HCT116 (cell line): ENCODE results near the gene WDR45B. TPM values are rescaled to one million over a fixed set of nuclear protein-coding genes. Genes with fewer than 3 reads are reported as not detected.

Source experiments
- ATAC-seq: fragments of 200-7000 bp; cut with Tn5 transposase; 2 replicates; pipeline ENCODE4 v1.9.1; 2020; ENCODE audit warnings: mild to moderate bottlenecking, moderate library complexity
- BruUV-seq: library from RNA; stranded (reverse); fragments of 400-500 nt; replicated peaks from 2 replicates; lab custom pipeline; 2021; lab: Mats Ljungman, UMichigan
- CTCF ChIA-PET: fragments of 300-600 bp; sonication (Branson Sonifier 250); formaldehyde crosslinking; loops from one replicate; lab custom pipeline; 2021; ENCODE audit warnings: antibody characterized with exemption; lab: Charles Lee
- POLR2A ChIA-PET: fragments of 300-600, 350-600 bp; sonication (Branson Sonifier 250); formaldehyde crosslinking; loops from one replicate; lab custom pipeline; 2021; ENCODE audit warnings: antibody characterized with exemption; lab: Charles Lee
- RAD21 ChIA-PET, 2 experiments: fragments of 300-600 bp; sonication (Branson Sonifier 250); formaldehyde crosslinking; loops; one replicate each; lab custom pipeline; 2023; ENCODE audit warnings: low total read pairs in 2 of 2; ENCODE audit not compliant: uncharacterized antibody in 2 of 2, unreplicated experiment in 2 of 2, low non-redundant PET in 1 of 2; lab: Charles Lee
- DNase-seq: peaks from one replicate; pipeline ENCODE4 v3.0.0-alpha.2; 2010; ENCODE audit warnings: low read depth, low spot score
- H2AFZ ChIP-seq: fragments of 200-600 bp; shearing (Covaris generic), sonication (generic); 2 replicates; pipeline ENCODE4 v1.6.1; 2017; ENCODE audit warnings: low read depth, mixed run types, mixed read lengths, antibody characterized with exemption, low read length; ENCODE audit not compliant: poor library complexity, severe bottlenecking
- H3K27ac ChIP-seq: 2 replicates; pipeline ENCODE4 v1.5.1; 2012; ENCODE audit warnings: low read depth, low read length
- H3K27me3 ChIP-seq: fragments of 200-600 bp; sonication (generic); 2 replicates; pipeline ENCODE4 v1.6.1; 2016; ENCODE audit warnings: mixed run types, low read length, mixed read lengths; ENCODE audit not compliant: insufficient read depth
- H3K36me3 ChIP-seq, 2 experiments: fragments of 200-500 bp in 1 of 2; fragments of 200-600 bp in 1 of 2; sonication (Bioruptor generic) in 1 of 2; sonication (generic) in 1 of 2; 2 replicates each; pipeline versions ENCODE4 v1.5.1 to v1.6.1; 2014 to 2016; ENCODE audit warnings: low read length in 2 of 2, inconsistent platforms in 1 of 2, mixed read lengths in 1 of 2, mixed run types in 1 of 2; ENCODE audit not compliant: insufficient read depth in 2 of 2, control insufficient read depth in 1 of 2
- H3K4me1 ChIP-seq, 2 experiments: fragments of 200-600 bp in 1 of 2; sonication (generic) in 1 of 2; 2 replicates each; pipeline versions ENCODE4 v1.5.1 to v1.6.1; 2012 to 2017; ENCODE audit warnings: low read length in 2 of 2, inconsistent platforms in 1 of 2, mild to moderate bottlenecking in 1 of 2, mixed read lengths in 1 of 2, mixed run types in 1 of 2, moderate library complexity in 1 of 2; ENCODE audit not compliant: insufficient read depth in 2 of 2, control insufficient read depth in 1 of 2
- H3K4me2 ChIP-seq: fragments of 200-600 bp; sonication (generic); 2 replicates; pipeline ENCODE4 v1.6.1; 2017; ENCODE audit warnings: mixed run types, low read length, mixed read lengths
- H3K4me3 ChIP-seq, 2 experiments: fragments of 200-600 bp in 1 of 2; sonication (generic) in 1 of 2; replicated peaks in 1 of 2; 2 replicates each; pipeline ENCODE4 v1.5.1; 2011 to 2016; ENCODE audit warnings: low read length in 2 of 2, control low read depth in 1 of 2, low read depth in 1 of 2, mild to moderate bottlenecking in 1 of 2, mixed read lengths in 1 of 2, mixed run types in 1 of 2
- H3K79me2 ChIP-seq: fragments of 200-600 bp; sonication (generic); 2 replicates; pipeline ENCODE4 v1.6.1; 2017; ENCODE audit warnings: mild to moderate bottlenecking, mixed run types, low read length, moderate library complexity, mixed read lengths; ENCODE audit not compliant: insufficient read depth
- H3K9ac ChIP-seq: fragments of 200-600 bp; sonication (generic); 2 replicates; pipeline ENCODE4 v1.6.1; 2016; ENCODE audit warnings: low read length, mixed read lengths
- H3K9me2 ChIP-seq: fragments of 200-600 bp; sonication (generic), shearing (Covaris generic); 2 replicates; pipeline ENCODE4 v1.6.1; 2017; ENCODE audit warnings: mixed run types, mild to moderate bottlenecking, moderate library complexity; ENCODE audit not compliant: insufficient read depth
- H3K9me3 ChIP-seq, 2 experiments: fragments of 200-500 bp in 1 of 2; fragments of 200-600 bp in 1 of 2; sonication (Bioruptor generic) in 1 of 2; sonication (generic) in 1 of 2; 2 replicates each; pipeline ENCODE4 v1.6.1; 2014 to 2017; ENCODE audit warnings: low read length in 2 of 2, mixed read lengths in 2 of 2, inconsistent platforms in 1 of 2, low read depth in 1 of 2, mild to moderate bottlenecking in 1 of 2, mixed run types in 1 of 2, moderate library complexity in 1 of 2; ENCODE audit not compliant: control insufficient read depth in 1 of 2, insufficient read depth in 1 of 2
- H4K20me1 ChIP-seq: fragments of 200-600 bp; sonication (generic), shearing (Covaris generic); 2 replicates; pipeline ENCODE4 v1.6.1; 2017; ENCODE audit warnings: mixed run types, mild to moderate bottlenecking, moderate library complexity; ENCODE audit not compliant: insufficient read depth
- CBX3 ChIP-seq: IDR thresholded peaks from 2 replicates; pipeline ENCODE4 v1.6.1; 2012; ENCODE audit warnings: low read depth
- CEBPB ChIP-seq: IDR thresholded peaks from 2 replicates; pipeline ENCODE4 v1.6.1; 2012; ENCODE audit warnings: low read depth
- EGR1 ChIP-seq: IDR thresholded peaks from 2 replicates; pipeline ENCODE4 v1.6.1; 2012; ENCODE audit warnings: low read depth
- EZH2 ChIP-seq: fragments of 200-600 bp; sonication (generic); IDR thresholded peaks from 2 replicates; pipeline ENCODE4 v1.6.1; 2017; ENCODE audit warnings: antibody characterized with exemption, mixed run types
- FOSL1 ChIP-seq: IDR thresholded peaks from 2 replicates; pipeline ENCODE4 v1.6.1; 2012; ENCODE audit warnings: low read depth
- JUND ChIP-seq: IDR thresholded peaks from 2 replicates; pipeline ENCODE4 v1.6.1; 2012
- POLR2A ChIP-seq: IDR thresholded peaks from 2 replicates; pipeline ENCODE4 v1.7.0; 2011; ENCODE audit warnings: borderline replicate concordance; ENCODE audit not compliant: insufficient read depth, insufficient read length; ENCODE audit errors: extremely low read depth
- YY1 ChIP-seq: IDR thresholded peaks from 2 replicates; pipeline ENCODE4 v1.6.1; 2011; ENCODE audit warnings: low read length, low read depth, moderate library complexity, mild to moderate bottlenecking; ENCODE audit not compliant: insufficient replicate concordance; ENCODE audit errors: extremely low read depth
- intact Hi-C: fragments of 100-400 bp; cut with micrococcal nuclease; formaldehyde crosslinking; loops from 2 replicates; pipeline ENCODE4 v1.10.0; 2022
- total RNA-seq: library from RNA; stranded (reverse); gene quantifications from one replicate; pipeline ENCODE4 v1.2.1, GENCODE V29; 2021; ENCODE audit not compliant: unreplicated experiment
- TF ChIP-seq, protein P1 (sequence below): IDR thresholded peaks from 2 replicates; pipeline ENCODE4 v1.6.1; 2012
- TF ChIP-seq, protein P2 (sequence below): IDR thresholded peaks from 2 replicates; pipeline ENCODE4 v1.6.1; 2012; ENCODE audit warnings: low read depth

Gene WDR45B
- total RNA-seq, 1 experiment from 2014 or later: 117 TPM

DNA sequence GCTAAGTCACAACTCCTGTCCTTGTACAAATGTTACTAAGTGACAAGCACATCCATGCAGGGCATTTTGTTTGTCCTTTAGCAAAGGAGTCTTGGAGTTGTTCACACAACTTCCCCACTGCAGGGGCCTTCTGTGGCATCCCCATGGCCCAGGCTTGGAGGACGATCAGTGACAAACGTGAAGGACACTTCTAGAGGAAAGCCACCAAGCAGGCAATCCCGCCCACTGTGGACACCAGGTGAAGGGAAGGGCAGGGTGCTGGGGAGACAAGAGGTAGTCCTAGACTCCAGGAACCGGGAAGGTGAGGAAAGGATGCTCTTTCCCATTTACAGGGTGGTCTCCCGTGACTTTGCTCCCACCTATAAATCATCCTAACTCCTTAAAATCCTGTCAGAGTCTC, 4.1 kb downstream of the WDR45B start:
- Histone ChIP-seq H3K36me3 (peaks cover 43 to 54% of the 10 kb centered on the region in 2 experiments), H3K9ac (no peak overlapping the region), H3K9me3 (no peaks in the 10 kb centered on the region), H3K27me3 (no peaks in the 10 kb centered on the region), H3K79me2 (peaks cover 91% of the 10 kb centered on the region), H3K27ac (no peak overlapping the region), H4K20me1 (peaks cover 28% of the 10 kb centered on the region; the same call in 1 of the 2 replicates), H2AFZ (no peak overlapping the region), H3K4me1 (peaks cover 11 to 19% of the 10 kb centered on the region in 2 experiments), H3K4me2 (no peak overlapping the region), H3K4me3 (no peak overlapping the region), H3K9me2 (no peaks in the 10 kb centered on the region)
- TF ChIP-seq, protein P1, sequence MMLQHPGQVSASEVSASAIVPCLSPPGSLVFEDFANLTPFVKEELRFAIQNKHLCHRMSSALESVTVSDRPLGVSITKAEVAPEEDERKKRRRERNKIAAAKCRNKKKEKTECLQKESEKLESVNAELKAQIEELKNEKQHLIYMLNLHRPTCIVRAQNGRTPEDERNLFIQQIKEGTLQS: no peak
- no peak for TF ChIP-seq EZH2
- TF ChIP-seq, protein P2, sequence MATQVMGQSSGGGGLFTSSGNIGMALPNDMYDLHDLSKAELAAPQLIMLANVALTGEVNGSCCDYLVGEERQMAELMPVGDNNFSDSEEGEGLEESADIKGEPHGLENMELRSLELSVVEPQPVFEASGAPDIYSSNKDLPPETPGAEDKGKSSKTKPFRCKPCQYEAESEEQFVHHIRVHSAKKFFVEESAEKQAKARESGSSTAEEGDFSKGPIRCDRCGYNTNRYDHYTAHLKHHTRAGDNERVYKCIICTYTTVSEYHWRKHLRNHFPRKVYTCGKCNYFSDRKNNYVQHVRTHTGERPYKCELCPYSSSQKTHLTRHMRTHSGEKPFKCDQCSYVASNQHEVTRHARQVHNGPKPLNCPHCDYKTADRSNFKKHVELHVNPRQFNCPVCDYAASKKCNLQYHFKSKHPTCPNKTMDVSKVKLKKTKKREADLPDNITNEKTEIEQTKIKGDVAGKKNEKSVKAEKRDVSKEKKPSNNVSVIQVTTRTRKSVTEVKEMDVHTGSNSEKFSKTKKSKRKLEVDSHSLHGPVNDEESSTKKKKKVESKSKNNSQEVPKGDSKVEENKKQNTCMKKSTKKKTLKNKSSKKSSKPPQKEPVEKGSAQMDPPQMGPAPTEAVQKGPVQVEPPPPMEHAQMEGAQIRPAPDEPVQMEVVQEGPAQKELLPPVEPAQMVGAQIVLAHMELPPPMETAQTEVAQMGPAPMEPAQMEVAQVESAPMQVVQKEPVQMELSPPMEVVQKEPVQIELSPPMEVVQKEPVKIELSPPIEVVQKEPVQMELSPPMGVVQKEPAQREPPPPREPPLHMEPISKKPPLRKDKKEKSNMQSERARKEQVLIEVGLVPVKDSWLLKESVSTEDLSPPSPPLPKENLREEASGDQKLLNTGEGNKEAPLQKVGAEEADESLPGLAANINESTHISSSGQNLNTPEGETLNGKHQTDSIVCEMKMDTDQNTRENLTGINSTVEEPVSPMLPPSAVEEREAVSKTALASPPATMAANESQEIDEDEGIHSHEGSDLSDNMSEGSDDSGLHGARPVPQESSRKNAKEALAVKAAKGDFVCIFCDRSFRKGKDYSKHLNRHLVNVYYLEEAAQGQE: no peak
- no peak for TF ChIP-seq POLR2A
- no peak for TF ChIP-seq YY1
- no peak for TF ChIP-seq EGR1
- TF ChIP-seq CBX3: no peak
- TF ChIP-seq JUND: no peak
- TF ChIP-seq FOSL1: no peak
- TF ChIP-seq CEBPB: no peak
- intact Hi-C loops: no loop called here
- no TSS peak for BruUV-seq
- DNase-seq (no peak), ATAC-seq (no peak)
- CTCF ChIA-PET: no interaction called here
- RAD21 ChIA-PET: no interaction called here
- POLR2A ChIA-PET: no interaction called here
